GM18502 (cell line): Measurements from ENCODE around the gene STAG3.
"Not testable (repeated sequence)": the region's sequence is repeated elsewhere in the genome, so short reads cannot be mapped to it uniquely, and the experiment has no call there.

Source experiments
- ATAC-seq: cut with Tn5 transposase; IDR thresholded peaks from one replicate; pipeline ENCODE4 v1.9.1; 2021; ENCODE audit warnings: mild to moderate bottlenecking; ENCODE audit not compliant: unreplicated experiment, poor library complexity

STAG3 gene

DNA sequence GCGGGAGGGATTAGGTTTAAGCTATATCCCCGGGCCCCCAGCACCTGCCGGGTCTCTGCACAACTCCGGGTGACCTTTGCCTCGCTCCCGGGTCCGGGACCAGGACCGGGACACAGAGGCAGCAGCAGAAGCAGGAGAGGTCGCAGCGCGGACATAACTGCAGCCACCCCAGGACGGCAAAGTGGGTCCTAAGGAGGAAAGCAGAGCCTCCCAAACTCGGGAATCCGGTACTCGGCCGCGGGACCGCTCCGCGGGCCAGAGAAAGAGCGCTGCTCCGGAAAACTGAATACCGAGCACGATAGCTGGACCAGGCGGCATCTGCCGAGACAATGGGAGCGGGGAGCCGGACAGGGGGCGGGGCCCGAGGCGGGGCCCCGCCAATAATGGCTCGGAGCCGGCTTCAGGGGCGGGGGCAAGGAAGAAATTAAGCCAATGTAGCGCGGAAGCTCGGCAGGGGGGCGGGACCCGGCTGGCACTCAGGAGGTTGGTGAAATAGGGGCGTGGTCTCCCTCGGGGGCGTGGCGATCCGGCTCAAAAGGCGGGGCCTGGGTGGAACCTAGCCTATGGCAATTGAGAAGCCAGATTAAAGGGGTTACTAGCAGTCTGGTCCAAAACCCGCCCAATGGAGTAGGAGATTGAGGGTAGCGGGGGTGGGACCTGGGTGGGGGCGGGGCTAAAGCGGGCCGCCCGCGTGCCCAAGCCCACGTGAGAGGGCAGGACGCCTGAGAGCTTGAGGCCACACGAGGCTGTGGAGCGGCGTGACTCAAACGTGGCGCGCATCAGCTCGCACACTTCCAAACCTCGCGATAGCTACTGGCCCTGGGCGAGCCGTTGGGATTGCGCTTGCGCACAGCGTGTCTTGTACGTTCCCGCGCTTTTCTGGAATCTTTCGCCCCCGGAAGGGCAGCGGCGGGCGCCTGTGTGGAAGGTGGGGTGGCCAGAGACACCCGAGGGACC, at the start of gene STAG3, which contains the start of gene GPC2:
Gene STAG3 (plus strand): TSS at position 874 of the 957 bp plus-strand sequence. CDS start 2,639 bp downstream, outside the sequence.
Gene GPC2 (minus strand): TSS at position 337 of the 957 bp plus-strand sequence. CDS start 182 bp downstream, at position 155.
- ATAC-seq, result peak; percentile 88

DNA sequence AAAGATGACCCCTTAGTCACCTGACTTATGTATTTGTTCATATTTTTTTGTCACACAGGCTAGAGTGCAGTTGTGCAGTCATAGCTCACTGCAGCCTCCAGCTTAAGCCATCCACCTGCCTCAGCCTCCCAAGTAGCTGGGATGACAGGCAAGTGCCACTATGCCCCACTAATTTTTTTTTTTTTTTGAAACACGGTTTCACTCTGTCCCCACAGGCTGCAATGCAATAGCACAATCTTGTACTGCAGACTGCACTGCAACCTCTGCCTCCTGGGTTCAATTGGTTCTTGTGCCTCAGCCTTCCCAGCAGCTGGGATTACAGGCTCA, 49.1 kb upstream of the STAG3 start:
- no peak for ATAC-seq

GRCh38 chr7:100130220-100130607, 47.5 kb upstream of the STAG3 start:
- not testable (repeated sequence) for ATAC-seq

DNA sequence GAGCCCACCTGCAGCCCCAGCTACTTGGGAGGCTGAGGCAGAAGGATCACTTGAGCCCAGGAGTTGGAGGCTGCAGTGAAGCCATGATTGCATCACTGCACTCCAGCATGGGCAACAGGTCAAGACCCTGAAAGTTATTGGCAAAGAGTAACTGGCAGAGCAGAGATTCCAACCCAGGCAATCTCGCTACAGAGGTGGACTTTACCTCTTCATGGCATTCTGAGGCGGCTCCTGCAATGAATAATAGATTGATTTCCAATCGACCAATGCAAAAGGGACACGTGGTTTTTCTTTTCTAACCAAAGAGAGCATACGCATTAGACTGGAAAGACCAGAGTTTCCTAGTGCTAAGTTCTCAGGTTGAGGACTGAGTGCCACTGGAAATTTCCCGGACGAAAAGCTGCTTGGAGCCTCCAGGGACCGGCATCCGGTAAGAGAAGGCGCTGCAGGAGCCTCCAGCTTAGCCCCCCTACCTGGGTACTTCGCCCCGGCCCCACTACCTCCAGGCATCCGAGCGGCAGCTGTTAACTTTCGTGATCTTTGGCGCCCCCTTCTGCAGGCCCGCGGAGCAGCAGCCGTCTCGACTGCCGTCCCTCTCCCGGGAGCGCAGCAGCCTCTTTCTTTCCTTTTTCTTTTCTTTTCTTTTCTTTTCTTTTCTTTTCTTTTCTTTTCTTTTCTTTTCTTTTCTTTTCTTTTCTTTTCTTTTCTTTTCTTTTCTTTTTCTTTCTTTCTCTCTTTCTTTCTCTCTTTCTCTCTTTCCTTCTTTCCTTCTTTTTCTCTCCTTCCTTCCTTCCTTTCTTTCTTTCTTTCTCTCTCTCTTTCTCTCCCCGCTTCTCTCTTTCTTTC, 46.9 kb upstream of the STAG3 start:
- no peak for ATAC-seq

DNA sequence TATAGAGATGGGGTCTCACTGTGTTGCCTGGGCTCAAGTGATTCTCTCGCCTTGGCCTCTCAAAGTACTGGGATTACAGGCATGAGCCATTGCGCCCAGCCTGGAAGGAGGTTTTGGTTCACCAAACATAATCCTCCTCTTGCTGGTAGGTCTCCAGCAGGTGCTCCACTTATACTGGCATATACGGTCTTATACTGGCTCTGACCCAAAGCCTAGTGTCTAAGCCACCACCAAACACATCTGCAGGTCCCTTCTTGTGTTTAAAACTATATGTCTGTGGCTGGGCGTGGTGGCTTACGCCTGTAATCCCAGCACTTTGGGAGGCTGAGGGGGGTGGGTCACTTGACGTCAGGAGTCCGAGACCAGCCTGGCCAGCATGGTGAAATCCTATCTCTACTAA, 45.6 kb upstream of the STAG3 start:
- ATAC-seq, result no peak

- ATAC-seq, result peak; percentile 61
Observed at GRCh38 chr7:100132697-100133151, 45.0 kb upstream of the STAG3 start.

DNA sequence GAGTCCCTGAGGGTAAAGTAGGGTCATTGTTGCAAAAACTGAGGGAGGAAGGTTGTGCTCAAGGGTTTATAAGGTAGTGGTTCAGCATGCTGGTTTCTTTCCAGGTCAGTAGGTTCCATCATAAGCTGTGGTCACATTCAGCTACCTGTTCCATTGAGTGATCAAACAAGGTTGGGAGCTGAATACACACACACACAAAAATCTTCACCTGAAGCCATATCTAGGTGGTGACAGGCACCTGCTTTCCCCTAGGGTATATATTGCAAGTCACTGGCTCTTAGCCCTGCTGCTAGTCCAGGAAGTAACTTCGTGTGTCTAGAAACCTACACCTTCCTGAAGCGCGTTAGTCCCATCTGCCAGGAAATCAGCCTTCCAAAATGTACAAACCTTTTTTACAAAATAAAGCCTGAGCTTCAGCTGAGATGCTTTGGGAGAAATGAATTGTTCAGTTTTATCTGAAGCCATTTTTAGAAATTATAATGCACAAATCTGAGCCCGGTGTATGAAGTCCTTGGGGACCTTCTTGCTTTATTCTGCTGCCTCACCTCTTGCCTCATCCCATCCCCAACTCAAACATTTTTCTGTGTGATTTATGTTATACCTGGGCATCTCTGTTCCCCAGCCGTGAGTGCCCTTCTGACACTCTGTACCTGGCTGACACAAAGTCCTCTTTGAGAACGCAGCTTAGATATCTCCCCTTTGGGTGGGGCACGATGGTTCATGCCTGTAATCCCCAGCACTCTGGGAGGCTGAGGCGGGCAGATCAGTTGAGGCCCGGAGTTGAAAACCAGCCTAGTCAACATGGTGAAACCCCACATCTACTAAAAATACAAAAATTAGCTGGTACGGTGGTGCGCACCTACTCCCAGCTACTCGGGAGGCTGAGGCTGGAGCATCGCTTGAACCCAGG, 39.6 kb upstream of the STAG3 start:
- ATAC-seq, result no peak

- no peak for ATAC-seq
Observed at GRCh38 chr7:100141555-100141949, 36.2 kb upstream of the STAG3 start.

DNA sequence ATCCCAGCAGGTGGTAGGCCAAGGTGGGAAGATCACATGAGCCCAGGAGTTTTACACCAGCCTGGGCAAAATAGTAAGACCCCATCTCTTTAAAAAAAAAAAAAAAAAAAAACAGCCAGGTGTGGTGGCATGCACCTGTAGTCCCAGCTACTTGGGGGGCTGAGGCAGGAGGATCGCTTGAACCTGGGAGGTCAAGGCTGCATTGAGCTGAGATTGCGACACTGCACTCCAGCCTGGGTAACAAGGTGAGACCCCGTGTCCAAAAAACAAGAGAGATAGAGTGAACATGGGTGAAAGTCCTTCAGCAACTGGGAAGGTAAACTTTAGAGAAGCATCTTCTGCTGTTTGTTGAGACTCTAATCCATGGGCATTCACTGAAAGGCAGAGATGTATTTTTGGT, 35.3 kb upstream of the STAG3 start:
- ATAC-seq, result no peak

- ATAC-seq, result not testable (repeated sequence)
Observed at GRCh38 chr7:100146350-100146749, 31.4 kb upstream of the STAG3 start.

- ATAC-seq, result no peak
Observed at GRCh38 chr7:100147278-100147677, 30.4 kb upstream of the STAG3 start.

GRCh38 chr7:100148225-100148558, 29.5 kb upstream of the STAG3 start:
- ATAC-seq, result no peak

GRCh38 chr7:100148559-100149328, 29.0 kb upstream of the STAG3 start, which contains the start of gene LAMTOR4:
Gene LAMTOR4, plus strand, starts transcription at chr7:100148918. Its CDS starts 55 bp downstream, at chr7:100148973.
- ATAC-seq, result peak; percentile 94

- ATAC-seq, result no peak
Observed at GRCh38 chr7:100152404-100152803, 25.3 kb upstream of the STAG3 start.

GRCh38 chr7:100152937-100153666, 24.6 kb upstream of the STAG3 start:
- no peak for ATAC-seq

- ATAC-seq, result no peak
Observed at GRCh38 chr7:100153708-100154535, 23.8 kb upstream of the STAG3 start.

DNA sequence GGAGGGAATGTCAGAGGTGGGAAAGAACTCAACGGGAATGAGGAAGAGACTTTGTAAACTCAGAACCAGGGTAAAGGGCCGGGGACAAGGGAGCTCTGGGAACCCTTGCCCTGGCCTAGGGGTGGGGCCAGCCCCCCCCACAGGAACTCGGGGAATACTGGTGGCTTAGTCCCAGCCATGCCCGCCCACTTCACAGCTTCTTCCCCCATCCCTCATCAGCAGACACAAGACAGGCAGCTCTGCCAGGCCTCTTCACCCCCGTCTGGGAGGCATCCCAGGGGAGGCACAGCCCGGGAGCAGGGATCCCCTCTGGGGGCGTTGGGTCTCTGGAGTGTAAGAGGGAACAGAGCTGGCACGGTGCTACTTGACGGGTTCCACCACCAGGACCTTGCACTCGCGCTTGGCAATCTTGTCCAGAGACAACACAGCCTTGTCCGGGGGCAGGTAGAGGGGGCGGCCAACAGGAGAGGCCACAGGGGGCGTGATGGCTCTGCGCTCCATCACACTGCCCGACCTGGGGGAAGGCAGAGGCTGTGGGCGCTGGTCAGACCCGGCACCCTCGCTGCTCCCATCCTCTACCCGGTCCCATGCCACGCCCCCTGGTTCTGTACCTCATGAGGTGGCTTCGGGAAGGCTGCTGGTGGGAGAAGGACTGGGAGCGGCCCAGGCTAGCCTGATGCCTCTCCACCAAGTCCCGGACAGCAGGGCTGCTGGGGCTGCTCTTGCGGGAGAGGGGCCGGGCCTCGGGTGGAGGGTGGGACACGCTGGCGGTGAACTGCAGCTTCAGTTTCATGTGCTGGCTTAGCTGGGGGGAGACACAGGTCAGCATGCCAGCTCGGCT, 22.8 kb upstream of the STAG3 start:
- ATAC-seq, result no peak
